Activated CD8-positive, alpha-beta memory T cell treated with anti-CD3 and anti-CD28 coated beads for 1 hour (primary cell): ENCODE measurements around the gene EPHA4.

Source experiments
- DNase-seq, 2 donors: peaks; one replicate each; pipeline ENCODE4 v3.0.0-alpha.2; 2020; ENCODE audit warnings: low read depth in 1 of 2; ENCODE audit errors: extremely low read depth in 1 of 2

The EPHA4 gene

DNA sequence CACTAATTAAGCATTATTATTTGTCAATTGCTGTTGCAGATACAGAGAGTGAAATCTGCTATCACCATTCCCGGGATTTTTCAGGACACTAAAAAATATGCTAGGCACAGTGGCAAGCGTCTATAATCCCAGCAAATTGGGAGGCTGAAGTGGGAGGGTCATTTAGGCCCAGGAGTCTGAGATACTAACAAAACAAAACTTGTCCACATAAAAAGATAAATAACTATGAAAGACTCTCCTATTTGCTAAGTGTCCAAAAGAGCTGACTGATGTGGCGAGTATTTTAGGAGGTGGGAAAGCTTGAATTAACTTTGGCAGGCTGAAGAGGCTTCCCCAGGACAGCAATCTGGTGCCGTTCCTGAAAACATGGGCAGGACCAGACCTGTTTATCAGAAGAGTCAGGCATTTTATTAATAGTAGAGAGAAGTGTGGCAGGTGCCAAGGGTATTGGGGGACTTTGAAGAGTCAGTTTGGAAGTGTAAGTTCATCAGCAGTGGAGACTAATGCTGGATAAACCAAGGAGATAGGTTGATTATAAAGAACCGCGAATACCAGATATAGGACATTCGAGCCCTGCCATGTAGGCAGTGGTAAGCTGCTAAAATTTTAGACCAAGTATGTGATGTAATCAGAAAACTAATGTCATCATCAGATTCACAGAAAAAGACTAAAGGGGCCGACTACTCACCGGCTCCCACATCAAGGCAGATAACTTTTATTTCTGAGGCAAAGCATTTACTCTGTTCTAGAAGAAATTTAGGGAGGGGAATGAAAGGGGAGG is 201.8 kb downstream of the EPHA4 start:
- DNase-seq, result no peak
